Ovary (tissue), 3 donors: ENCODE measurements around the gene ALK.

Source experiments
- EP300 ChIP-seq: sonication (generic); formaldehyde crosslinking; IDR thresholded peaks from one replicate; pipeline ENCODE4 v1.6.1; 2017; ENCODE audit warnings: antibody characterized with exemption
- TF ChIP-seq, protein P1 (sequence below), 3 donors: fragments of 450-650 bp in 2 of 3; fragments of 200-600 bp in 1 of 3; IDR thresholded peaks; one replicate each; pipeline versions ENCODE4 v1.5.1 to v1.8.0; 2016 to 2022; ENCODE audit warnings: antibody characterized with exemption in 3 of 3, mild to moderate bottlenecking in 1 of 3
- donor health status: DM: no; HTN: no; CAD: no.

DNA sequence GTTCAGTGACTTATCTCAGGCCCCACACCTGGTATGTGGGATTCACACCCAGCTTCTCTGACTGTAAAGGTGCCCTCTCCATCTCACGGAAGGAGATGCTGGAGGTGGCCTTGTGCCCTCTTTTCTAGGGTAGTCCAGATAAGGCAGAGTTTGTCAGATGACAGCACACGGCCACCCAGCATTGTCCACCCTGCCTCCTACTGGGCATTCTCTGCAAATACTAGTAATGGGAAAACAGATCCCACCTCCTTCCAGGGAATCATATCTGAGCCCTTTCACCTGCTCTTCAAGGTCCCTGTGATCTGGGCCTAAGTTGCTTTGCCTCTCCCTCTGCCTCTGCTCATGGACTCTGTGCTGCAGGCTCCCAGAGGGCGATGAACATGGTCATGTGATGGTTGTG lies 591.5 kb downstream of the ALK start:
- TF ChIP-seq, protein P1, sequence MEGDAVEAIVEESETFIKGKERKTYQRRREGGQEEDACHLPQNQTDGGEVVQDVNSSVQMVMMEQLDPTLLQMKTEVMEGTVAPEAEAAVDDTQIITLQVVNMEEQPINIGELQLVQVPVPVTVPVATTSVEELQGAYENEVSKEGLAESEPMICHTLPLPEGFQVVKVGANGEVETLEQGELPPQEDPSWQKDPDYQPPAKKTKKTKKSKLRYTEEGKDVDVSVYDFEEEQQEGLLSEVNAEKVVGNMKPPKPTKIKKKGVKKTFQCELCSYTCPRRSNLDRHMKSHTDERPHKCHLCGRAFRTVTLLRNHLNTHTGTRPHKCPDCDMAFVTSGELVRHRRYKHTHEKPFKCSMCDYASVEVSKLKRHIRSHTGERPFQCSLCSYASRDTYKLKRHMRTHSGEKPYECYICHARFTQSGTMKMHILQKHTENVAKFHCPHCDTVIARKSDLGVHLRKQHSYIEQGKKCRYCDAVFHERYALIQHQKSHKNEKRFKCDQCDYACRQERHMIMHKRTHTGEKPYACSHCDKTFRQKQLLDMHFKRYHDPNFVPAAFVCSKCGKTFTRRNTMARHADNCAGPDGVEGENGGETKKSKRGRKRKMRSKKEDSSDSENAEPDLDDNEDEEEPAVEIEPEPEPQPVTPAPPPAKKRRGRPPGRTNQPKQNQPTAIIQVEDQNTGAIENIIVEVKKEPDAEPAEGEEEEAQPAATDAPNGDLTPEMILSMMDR (IDR thresholded peaks at IDR 0.05): no peak
- no peak for TF ChIP-seq EP300
